HL-60 (cell line): ENCODE data around the gene SLC24A3.

Experiments
- DNase-seq, 2 experiments: peaks; one replicate each; pipeline ENCODE4 v3.0.0-alpha.2; 2010 to 2020; ENCODE audit warnings: low read depth in 1 of 2, low spot score in 1 of 2
- H3K27ac ChIP-seq: fragments of 250-450 bp; sonication (Bioruptor Pico); replicated peaks from 2 replicates; pipeline ENCODE4 v1.5.1; 2020; ENCODE audit warnings: mild to moderate bottlenecking, moderate library complexity
- H3K27me3 ChIP-seq: fragments of 250-450 bp; sonication (Bioruptor Pico); 2 replicates; pipeline ENCODE4 v1.5.1; 2021; ENCODE audit warnings: mild to moderate bottlenecking, moderate library complexity; ENCODE audit not compliant: insufficient read depth, poor library complexity, severe bottlenecking
- H3K4me3 ChIP-seq: replicated peaks from 2 replicates; pipeline ENCODE4 v1.5.1; 2011; ENCODE audit warnings: mild to moderate bottlenecking, control low read depth, low read length; ENCODE audit not compliant: insufficient read depth
- CTCF ChIP-seq: IDR thresholded peaks from one replicate; pipeline ENCODE4 v1.5.1; 2011; ENCODE audit warnings: low read length, control low read depth, inconsistent platforms; ENCODE audit not compliant: insufficient read depth
- GABPA ChIP-seq: IDR thresholded peaks from 2 replicates; pipeline ENCODE4 v1.6.1; 2012; ENCODE audit warnings: low read depth
- POLR2AphosphoS5 ChIP-seq: IDR thresholded peaks from 2 replicates; pipeline ENCODE4 v1.6.1; 2012; ENCODE audit warnings: low read depth
- REST ChIP-seq: IDR thresholded peaks from 2 replicates; pipeline ENCODE4 v1.6.1; 2012; ENCODE audit warnings: low read depth; ENCODE audit not compliant: insufficient replicate concordance
- SPI1 ChIP-seq: IDR thresholded peaks from 2 replicates; pipeline ENCODE4 v1.6.1; 2012; ENCODE audit warnings: low read depth, mild to moderate bottlenecking, borderline replicate concordance

Gene SLC24A3

GRCh38 chr20:19274412-19275015 lies 62.1 kb downstream of the SLC24A3 start:
- no peak overlapping the region for H3K4me3 ChIP-seq
- TF ChIP-seq SPI1, result no peak
- no peak for TF ChIP-seq POLR2AphosphoS5
- no peak for TF ChIP-seq REST
- no peak for TF ChIP-seq CTCF
- TF ChIP-seq GABPA, result no peak
- no peaks in the 10 kb centered on the region for H3K27me3 ChIP-seq
- DNase-seq, result no peak
- no peak overlapping the region for H3K27ac ChIP-seq

GRCh38 chr20:19275038-19275629 lies 62.7 kb downstream of the SLC24A3 start:
- no peak for TF ChIP-seq SPI1
- TF ChIP-seq POLR2AphosphoS5, result no peak
- no peak for TF ChIP-seq REST
- TF ChIP-seq CTCF, result no peak
- no peak for TF ChIP-seq GABPA
- Histone ChIP-seq H3K27ac (no peak overlapping the region), H3K27me3 (no peaks in the 10 kb centered on the region), H3K4me3 (no peak overlapping the region)
- DNase-seq, result peak in 1 of 2 experiments; percentile 5

- DNase-seq, result no peak
- TF ChIP-seq CTCF, result no peak
- TF ChIP-seq POLR2AphosphoS5, result no peak
- TF ChIP-seq SPI1, result no peak
- H3K27ac ChIP-seq, result no peak overlapping the region
- H3K4me3 ChIP-seq, result no peak overlapping the region
- H3K27me3 ChIP-seq, result no peaks in the 10 kb centered on the region
These were observed 63.2 kb downstream of the SLC24A3 start for GRCh38 chr20:19275630-19276071.
